IMR-90 (cell line): ENCODE data around the gene PGLYRP2. TPM values are rescaled to one million over a fixed set of nuclear protein-coding genes. Genes with fewer than 3 reads are reported as not detected.

Experiments
- ATAC-seq: fragments of 200-7000 bp; cut with Tn5 transposase; 2 replicates; pipeline ENCODE4 v1.9.1; 2020; ENCODE audit warnings: low read depth, mild to moderate bottlenecking, moderate library complexity
- BruUV-seq: library from RNA; stranded (reverse); fragments of 400-500 nt; replicated peaks from 2 replicates; lab custom pipeline; 2021; lab: Mats Ljungman, UMichigan
- CTCF ChIA-PET: fragments of 300-600 bp; formaldehyde crosslinking; extraction: SDS; loops from one replicate; lab custom pipeline; 2021; ENCODE audit warnings: antibody characterized with exemption; lab: Yijun Ruan, JAX
- POLR2A ChIA-PET: fragments of 300-600 bp; sonication (Branson Sonifier 250); formaldehyde crosslinking; loops from one replicate; lab custom pipeline; 2022; ENCODE audit warnings: antibody characterized with exemption; ENCODE audit not compliant: unreplicated experiment; lab: Charles Lee
- DNase-seq: peaks from one replicate; pipeline ENCODE4 v3.0.0; 2013
- H2AFZ ChIP-seq: replicated peaks from 2 replicates; pipeline ENCODE3; 2013; ENCODE audit warnings: low read length, mild to moderate bottlenecking; ENCODE audit not compliant: poor library complexity
- H2AK5ac ChIP-seq: 2 replicates; pipeline ENCODE4 v1.6.1; 2013; ENCODE audit warnings: low read depth, low read length, inconsistent platforms
- H2AK9ac ChIP-seq: replicated peaks from 2 replicates; pipeline ENCODE3; 2013; ENCODE audit warnings: mild to moderate bottlenecking, low read depth, low read length, moderate library complexity; ENCODE audit not compliant: poor library complexity
- H2BK120ac ChIP-seq: 2 replicates; pipeline ENCODE4 v1.6.1; 2013; ENCODE audit warnings: low read depth, low read length, inconsistent platforms
- H2BK15ac ChIP-seq: 3 replicates; pipeline ENCODE4 v1.6.1; 2013; ENCODE audit warnings: low read depth, low read length, inconsistent platforms
- H2BK20ac ChIP-seq: 2 replicates; pipeline ENCODE4 v1.6.1; 2013; ENCODE audit warnings: low read depth, mild to moderate bottlenecking, inconsistent platforms, low read length, moderate library complexity
- H2BK5ac ChIP-seq: 2 replicates; pipeline ENCODE4 v1.6.1; 2013; ENCODE audit warnings: mild to moderate bottlenecking, low read depth, low read length, inconsistent platforms; ENCODE audit not compliant: poor library complexity, severe bottlenecking
- H3K14ac ChIP-seq: replicated peaks from 2 replicates; pipeline ENCODE4 v1.6.1; 2013; ENCODE audit warnings: low read depth, low read length, inconsistent platforms
- H3K18ac ChIP-seq: 2 replicates; pipeline ENCODE4 v1.6.1; 2013; ENCODE audit warnings: low read depth, low read length, control low read depth
- H3K23ac ChIP-seq: 2 replicates; pipeline ENCODE4 v1.6.1; 2013; ENCODE audit warnings: low read depth, low read length, inconsistent platforms
- H3K27ac ChIP-seq: 2 replicates; pipeline ENCODE4 v1.5.1; 2013; ENCODE audit warnings: mild to moderate bottlenecking, control low read depth, low read length; ENCODE audit not compliant: insufficient read depth
- H3K27me3 ChIP-seq: 2 replicates; pipeline ENCODE4 v1.6.1; 2013; ENCODE audit warnings: low read length; ENCODE audit not compliant: control insufficient read depth, insufficient read depth
- H3K36me3 ChIP-seq: 2 replicates; pipeline ENCODE4 v1.6.1; 2013; ENCODE audit warnings: low read length, mixed read lengths; ENCODE audit not compliant: control insufficient read depth, insufficient read depth
- H3K4ac ChIP-seq: 2 replicates; pipeline ENCODE4 v1.6.1; 2013; ENCODE audit warnings: low read depth, low read length, inconsistent platforms
- H3K4me1 ChIP-seq: 2 replicates; pipeline ENCODE4 v1.6.1; 2013; ENCODE audit warnings: low read length, mixed read lengths; ENCODE audit not compliant: control insufficient read depth, insufficient read depth
- H3K4me2 ChIP-seq: 2 replicates; pipeline ENCODE4 v1.6.1; 2013; ENCODE audit warnings: low read depth, mild to moderate bottlenecking, control low read depth, low read length, moderate library complexity
- H3K4me3 ChIP-seq: 2 replicates; pipeline ENCODE4 v1.5.1; 2013; ENCODE audit warnings: low read depth, mild to moderate bottlenecking, control low read depth, low read length, moderate library complexity; ENCODE audit not compliant: insufficient read depth
- H3K56ac ChIP-seq: 2 replicates; pipeline ENCODE4 v1.6.1; 2013; ENCODE audit warnings: low read length, inconsistent platforms; ENCODE audit not compliant: insufficient read depth; ENCODE audit errors: extremely low read depth
- H3K79me1 ChIP-seq, 2 experiments: 2 replicates each; pipeline ENCODE4 v1.6.1; 2013; ENCODE audit warnings: low read length in 2 of 2, inconsistent platforms in 1 of 2, low read depth in 1 of 2
- H3K9ac ChIP-seq: 2 replicates; pipeline ENCODE4 v1.6.1; 2013; ENCODE audit warnings: low read depth, low read length, control low read depth
- H3K9me1 ChIP-seq: 2 replicates; pipeline ENCODE4 v1.6.1; 2013; ENCODE audit warnings: low read length, inconsistent platforms; ENCODE audit not compliant: insufficient read depth
- H3K9me3 ChIP-seq: 2 replicates; pipeline ENCODE4 v1.6.1; 2013; ENCODE audit warnings: low read length; ENCODE audit not compliant: control insufficient read depth, insufficient read depth
- H4K20me1 ChIP-seq: 2 replicates; pipeline ENCODE4 v1.6.1; 2013; ENCODE audit warnings: low read length, inconsistent platforms; ENCODE audit not compliant: insufficient read depth
- H4K5ac ChIP-seq: 2 replicates; pipeline ENCODE4 v1.6.1; 2013; ENCODE audit warnings: mild to moderate bottlenecking, low read depth, low read length, control low read depth
- H4K8ac ChIP-seq, 2 experiments: 2 replicates each; pipeline ENCODE4 v1.6.1; 2013; ENCODE audit warnings: low read depth in 2 of 2, low read length in 2 of 2, control low read depth in 1 of 2, inconsistent platforms in 1 of 2
- H4K91ac ChIP-seq: 2 replicates; pipeline ENCODE4 v1.6.1; 2013; ENCODE audit warnings: low read depth, low read length, inconsistent platforms; ENCODE audit not compliant: insufficient read depth
- BHLHE40 ChIP-seq: fragments of 150-350 bp; IDR thresholded peaks from 2 replicates; pipeline ENCODE4 v1.6.1; 2016; ENCODE audit warnings: mild to moderate bottlenecking, low read depth, low read length
- CHD1 ChIP-seq: IDR thresholded peaks from 2 replicates; pipeline ENCODE4 v1.6.1; 2012; ENCODE audit warnings: low read depth, low read length, improper control_type of control experiment
- MAZ ChIP-seq: IDR thresholded peaks from 2 replicates; pipeline ENCODE4 v1.6.1; 2012; ENCODE audit warnings: low read depth, mild to moderate bottlenecking, low read length, improper control_type of control experiment, moderate library complexity, borderline replicate concordance
- MXI1 ChIP-seq: IDR thresholded peaks from 2 replicates; pipeline ENCODE4 v1.6.1; 2012; ENCODE audit warnings: low read depth, mild to moderate bottlenecking, low read length, moderate library complexity, borderline replicate concordance
- NFE2L2 ChIP-seq: fragments of 150-350 bp; IDR thresholded peaks from 2 replicates; pipeline ENCODE4 v1.6.1; 2016; ENCODE audit warnings: low read depth, mild to moderate bottlenecking, low read length
- RCOR1 ChIP-seq: IDR thresholded peaks from 2 replicates; pipeline ENCODE4 v1.6.1; 2012; ENCODE audit warnings: mild to moderate bottlenecking, low read length, improper control_type of control experiment; ENCODE audit not compliant: insufficient replicate concordance
- RFX5 ChIP-seq: IDR thresholded peaks from 2 replicates; pipeline ENCODE4 v1.8.0; 2012; ENCODE audit warnings: low read depth, mild to moderate bottlenecking, low read length, moderate library complexity
- WGBS, 2 experiments: methylation state at CpG; one replicate each; pipeline versions ENCODE4 v1.1.5 to v1.1.7; 2013; ENCODE audit warnings: missing lambda C conversion rate in 2 of 2; ENCODE audit not compliant: insufficient read length in 1 of 2; ENCODE audit errors: extremely low coverage in 2 of 2; 5-methylcytosine and 5-hydroxymethylcytosine counted together
- dilution Hi-C: fragments of 300-500 bp; cut with HindIII; formaldehyde crosslinking; loops from one replicate; pipeline ENCODE4 v1.14.3; 2018; ENCODE audit warnings: low sequenced_read_pairs; ENCODE audit not compliant: unreplicated experiment
- in situ Hi-C: fragments of 300-500 bp; cut with MboI; formaldehyde crosslinking; loops from 3 replicates; pipeline ENCODE4 v1.14.3; 2019; ENCODE audit warnings: low sequenced_read_pairs, inconsistent platforms, mixed read lengths
- intact Hi-C: fragments of 100-400 bp; cut with micrococcal nuclease; formaldehyde crosslinking; loops from 2 replicates; pipeline ENCODE4 v1.10.0; 2022
- polyA plus RNA-seq, 3 experiments: library from polyadenylated mRNA; depleted of rRNA; stranded (reverse); fragments of >200 nt; gene quantifications; 2 replicates each; pipeline ENCODE4 v1.2.3, GENCODE V29; 2012; ENCODE audit warnings: low replicate concordance in 1 of 3
- total RNA-seq: library from RNA; depleted of rRNA; stranded (reverse); fragments of >200 nt; gene quantifications from 2 replicates; pipeline ENCODE4 v1.2.3, GENCODE V29; 2012
- TF ChIP-seq, protein P1 (sequence below): conservative IDR thresholded peaks from 2 replicates; pipeline ENCODE4 v1.5.1; 2012; ENCODE audit warnings: mild to moderate bottlenecking, low read depth, low read length, improper control_type of control experiment
- TF ChIP-seq, protein P2 (sequence below): fragments of 150-350 bp; IDR thresholded peaks from 2 replicates; pipeline ENCODE4 v1.6.1; 2016; ENCODE audit warnings: low read depth, mild to moderate bottlenecking, low read length, moderate library complexity, borderline replicate concordance

Gene PGLYRP2
- total and polyA plus RNA-seq, 2 of the 4 experiments (the other 2 are of a cell fraction), result not detected

DNA sequence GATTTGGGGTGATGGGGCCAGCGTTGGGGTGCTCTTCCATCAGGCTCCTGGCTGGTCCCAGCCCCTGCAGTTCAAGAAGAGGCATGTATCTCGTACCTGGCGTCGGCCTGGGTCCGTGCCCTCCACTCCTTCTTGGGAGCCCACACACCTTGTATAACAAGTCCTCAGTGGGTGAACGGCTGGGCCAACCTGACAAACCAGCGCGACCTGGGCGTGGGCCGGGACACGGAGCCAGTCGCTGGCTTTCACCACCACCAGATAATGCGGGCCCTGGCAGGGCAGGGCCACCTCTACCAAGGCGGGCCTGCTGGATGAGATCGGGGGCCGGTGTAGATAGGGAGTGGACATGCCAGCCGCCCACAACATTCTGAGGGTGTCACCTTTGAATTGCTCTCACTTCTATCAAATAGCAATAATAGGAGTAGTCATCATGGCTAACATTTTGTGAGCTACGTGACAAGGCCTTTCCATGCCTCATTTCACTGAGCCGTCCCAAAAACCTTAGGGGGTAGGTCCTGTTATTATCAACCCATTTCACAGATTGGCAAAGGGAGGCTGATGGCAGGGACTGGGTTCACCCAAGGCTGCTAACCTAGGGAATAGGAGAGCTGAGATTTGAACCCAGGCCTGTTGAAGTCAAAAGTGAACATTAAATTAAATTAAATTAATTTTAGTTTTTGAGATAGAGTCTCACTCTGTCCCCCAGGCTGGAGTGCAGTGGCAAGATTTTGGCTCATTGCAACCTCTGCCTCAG lies 32.5 kb upstream of the PGLYRP2 start:
- Histone ChIP-seq H4K5ac (no peak overlapping the region), H4K91ac (no peak overlapping the region), H3K4me2 (no peak overlapping the region), H3K27me3 (peaks cover 11% of the 10 kb centered on the region; the same call in 1 of the 2 replicates), H2BK15ac (no peak overlapping the region), H2AK5ac (no peak overlapping the region), H3K18ac (no peak overlapping the region), H2AFZ (no peak overlapping the region), H3K36me3 (no peaks in the 10 kb centered on the region), H3K23ac (no peak overlapping the region), H2BK120ac (no peak overlapping the region), H4K8ac (no peak overlapping the region), H3K9me1 (no peaks in the 10 kb centered on the region; the same call in 1 of the 2 replicates), H2BK5ac (no peak overlapping the region), H3K4ac (no peak overlapping the region), H3K14ac (no peak overlapping the region), H3K9me3 (peaks cover 2% of the 10 kb centered on the region; the same call in 1 of the 2 replicates), H3K27ac (no peak overlapping the region), H3K4me3 (no peak overlapping the region), H2BK20ac (no peak overlapping the region), H3K56ac (no peak overlapping the region), H4K20me1 (no peaks in the 10 kb centered on the region), H2AK9ac (no peak overlapping the region), H3K79me1 (no peaks in the 10 kb centered on the region), H3K4me1 (no peaks in the 10 kb centered on the region), H3K9ac (no peak overlapping the region)
- ChIA-PET CTCF (interaction anchor here (0.5 to 0.6 kb wide), 2 partner anchors 20 to 25 kb away, joined by 3 read pairs; no protein-coding TSS in a partner anchor), POLR2A (no interaction called here)
- in situ Hi-C loops, result no loop called here
- WGBS, 2 experiments, result no CpG with 5 or more reads among the region's 19 CpGs
- dilution Hi-C loops, result no loop called here
- no peak for ATAC-seq
- no peak for DNase-seq
- intact Hi-C loops, result no loop called here
- TF ChIP-seq RFX5 (no peak), MAZ (no peak), CHD1 (no peak), RCOR1 (no peak), MXI1 (no peak), NFE2L2 (no peak), BHLHE40 (no peak)
- TF ChIP-seq, protein P1, sequence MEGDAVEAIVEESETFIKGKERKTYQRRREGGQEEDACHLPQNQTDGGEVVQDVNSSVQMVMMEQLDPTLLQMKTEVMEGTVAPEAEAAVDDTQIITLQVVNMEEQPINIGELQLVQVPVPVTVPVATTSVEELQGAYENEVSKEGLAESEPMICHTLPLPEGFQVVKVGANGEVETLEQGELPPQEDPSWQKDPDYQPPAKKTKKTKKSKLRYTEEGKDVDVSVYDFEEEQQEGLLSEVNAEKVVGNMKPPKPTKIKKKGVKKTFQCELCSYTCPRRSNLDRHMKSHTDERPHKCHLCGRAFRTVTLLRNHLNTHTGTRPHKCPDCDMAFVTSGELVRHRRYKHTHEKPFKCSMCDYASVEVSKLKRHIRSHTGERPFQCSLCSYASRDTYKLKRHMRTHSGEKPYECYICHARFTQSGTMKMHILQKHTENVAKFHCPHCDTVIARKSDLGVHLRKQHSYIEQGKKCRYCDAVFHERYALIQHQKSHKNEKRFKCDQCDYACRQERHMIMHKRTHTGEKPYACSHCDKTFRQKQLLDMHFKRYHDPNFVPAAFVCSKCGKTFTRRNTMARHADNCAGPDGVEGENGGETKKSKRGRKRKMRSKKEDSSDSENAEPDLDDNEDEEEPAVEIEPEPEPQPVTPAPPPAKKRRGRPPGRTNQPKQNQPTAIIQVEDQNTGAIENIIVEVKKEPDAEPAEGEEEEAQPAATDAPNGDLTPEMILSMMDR, result no peak
- TF ChIP-seq, protein P2, sequence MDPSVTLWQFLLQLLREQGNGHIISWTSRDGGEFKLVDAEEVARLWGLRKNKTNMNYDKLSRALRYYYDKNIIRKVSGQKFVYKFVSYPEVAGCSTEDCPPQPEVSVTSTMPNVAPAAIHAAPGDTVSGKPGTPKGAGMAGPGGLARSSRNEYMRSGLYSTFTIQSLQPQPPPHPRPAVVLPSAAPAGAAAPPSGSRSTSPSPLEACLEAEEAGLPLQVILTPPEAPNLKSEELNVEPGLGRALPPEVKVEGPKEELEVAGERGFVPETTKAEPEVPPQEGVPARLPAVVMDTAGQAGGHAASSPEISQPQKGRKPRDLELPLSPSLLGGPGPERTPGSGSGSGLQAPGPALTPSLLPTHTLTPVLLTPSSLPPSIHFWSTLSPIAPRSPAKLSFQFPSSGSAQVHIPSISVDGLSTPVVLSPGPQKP, result no peak
- BruUV-seq, result no TSS peak
